GM18907 (cell line): ENCODE data around the gene CPNE5.

Experiments used
- ATAC-seq: cut with Tn5 transposase; IDR thresholded peaks from one replicate; pipeline ENCODE4 v1.9.1; 2021; ENCODE audit warnings: mild to moderate bottlenecking, moderate library complexity; ENCODE audit not compliant: unreplicated experiment

CPNE5 gene

DNA sequence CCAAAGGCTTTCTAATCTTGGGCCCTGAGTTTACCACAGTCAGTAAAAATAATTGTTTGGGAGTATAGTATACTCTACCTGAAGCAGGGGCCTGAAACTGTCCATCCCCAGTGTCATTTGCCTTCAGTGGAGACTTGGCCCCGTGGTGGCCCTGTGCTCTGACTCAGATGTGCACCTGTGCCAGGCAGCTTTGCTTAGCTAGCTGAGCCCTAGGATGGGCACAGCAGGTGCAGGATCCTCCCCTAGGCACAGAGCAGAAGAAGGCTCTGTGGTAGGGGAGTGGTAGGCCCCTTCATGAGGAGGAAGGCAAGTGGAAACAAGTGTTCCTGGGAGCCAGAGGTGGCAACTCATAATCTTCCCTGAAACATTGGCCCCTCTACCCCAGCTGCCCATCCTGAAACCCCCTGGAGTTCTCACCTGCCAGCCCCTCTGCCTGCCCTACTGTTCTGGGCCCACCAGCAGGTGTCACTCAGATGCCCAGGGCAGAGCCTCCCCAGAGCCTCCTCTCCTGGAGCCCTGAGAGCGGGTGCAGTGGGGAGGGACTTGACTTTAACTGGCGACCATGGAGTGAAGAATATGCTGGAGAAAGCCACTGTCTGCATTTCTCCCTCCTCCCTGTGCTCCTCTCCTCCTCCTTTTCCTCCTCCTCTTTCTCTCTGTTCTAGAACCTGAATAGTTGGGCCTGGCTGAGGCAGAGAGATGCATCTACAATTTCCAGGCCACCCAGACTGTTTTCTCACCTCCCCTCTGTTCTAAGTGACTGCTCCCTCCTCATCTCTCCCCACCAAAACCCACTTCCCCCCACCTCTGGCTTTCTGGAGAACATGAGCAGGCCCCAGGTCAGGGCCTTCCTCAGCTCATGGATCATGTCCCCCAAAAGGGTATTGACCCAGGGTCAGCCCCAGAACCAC lies 2.9 kb downstream of the CPNE5 start:
- ATAC-seq: no peak

DNA sequence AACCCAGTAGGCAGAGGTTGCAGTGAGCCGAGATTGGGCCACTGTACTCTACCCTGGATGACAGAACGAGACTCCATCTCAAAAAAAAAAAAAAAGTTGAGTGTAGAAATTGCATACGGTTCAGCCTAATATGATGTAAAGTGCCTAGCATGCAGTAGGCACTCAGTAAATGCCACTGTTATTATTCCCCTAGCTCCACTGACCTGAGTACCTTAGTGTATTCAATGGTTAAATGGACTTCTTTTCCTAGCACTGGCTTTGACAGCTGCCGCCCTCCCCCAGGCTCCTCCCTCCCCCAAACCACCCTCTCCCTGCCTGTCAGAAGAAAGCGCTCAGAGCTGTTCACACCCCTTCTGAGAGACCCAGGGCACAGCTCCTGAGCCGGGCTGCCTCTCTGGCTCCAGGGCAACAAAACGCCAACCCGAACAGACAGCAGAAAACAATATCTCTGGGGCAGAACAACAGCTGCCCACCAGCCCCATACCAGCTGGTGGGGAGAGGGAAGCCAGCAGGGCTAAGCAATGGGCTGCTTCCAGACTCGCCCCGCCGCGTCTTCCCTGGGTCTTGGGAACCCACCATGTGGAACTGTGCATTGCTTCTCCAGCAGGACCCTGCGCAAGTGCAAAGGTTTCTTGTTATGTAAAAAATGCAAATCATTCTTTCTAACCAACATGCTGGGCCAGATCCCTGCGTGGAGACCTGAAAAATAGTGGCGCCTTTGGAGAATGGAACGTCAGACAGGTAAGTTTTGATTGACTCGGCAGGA lies 4.5 kb downstream of the CPNE5 start:
- ATAC-seq: no peak

- no peak for ATAC-seq
Observed at GRCh38 chr6:36833182-36833789, 6.0 kb downstream of the CPNE5 start.

GRCh38 chr6:36832313-36832712 lies 6.9 kb downstream of the CPNE5 start:
- no peak for ATAC-seq

DNA sequence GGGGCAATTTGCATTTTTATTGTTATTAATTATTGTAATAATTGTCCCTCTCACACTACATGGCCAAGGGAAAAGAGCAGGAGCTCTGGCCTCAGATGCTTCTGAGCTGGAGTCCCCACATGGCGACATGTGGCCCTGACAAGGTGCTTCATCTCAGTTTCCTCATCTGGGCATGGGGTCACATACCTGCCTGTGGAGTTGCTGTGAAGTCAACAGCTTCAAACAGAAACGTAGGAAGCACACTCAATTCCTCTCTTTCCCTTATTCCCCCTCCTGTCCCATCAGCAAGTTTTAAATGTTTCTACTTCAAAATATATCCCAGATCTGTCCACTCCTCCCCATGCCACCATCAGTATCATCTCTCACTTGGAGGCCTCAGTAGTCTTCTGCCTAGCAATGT lies 8.7 kb downstream of the CPNE5 start:
- no peak for ATAC-seq

DNA sequence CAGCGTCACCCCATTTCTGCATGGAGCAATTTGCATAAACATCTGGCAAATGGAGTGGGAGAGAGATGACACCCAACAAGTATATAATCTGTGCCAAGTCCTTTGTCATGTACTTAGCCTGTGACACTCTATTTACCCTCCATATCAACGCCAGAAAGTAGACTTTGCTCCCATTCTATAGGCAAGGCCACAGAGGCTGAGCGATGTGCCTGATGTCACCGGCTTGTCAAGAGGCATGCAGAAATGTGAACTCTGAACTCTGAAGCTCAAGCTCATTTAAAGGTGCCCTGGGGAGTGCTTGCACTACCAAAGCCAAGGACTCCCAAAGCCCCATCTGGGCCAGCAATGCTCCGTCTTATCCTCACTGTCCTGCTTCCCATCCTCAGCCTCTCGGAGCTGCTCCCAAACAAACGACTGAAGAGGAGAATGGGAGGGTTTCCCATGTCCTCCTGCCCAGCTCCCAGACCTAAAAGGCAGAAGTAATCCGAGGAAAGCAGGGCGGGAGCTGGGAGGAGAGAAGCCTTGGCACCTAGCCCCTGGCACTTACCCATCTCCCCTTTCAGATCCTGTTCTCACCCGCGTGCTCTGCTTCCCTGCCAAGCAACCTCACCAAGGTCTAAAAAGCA lies 9.2 kb downstream of the CPNE5 start:
- ATAC-seq: no peak

DNA sequence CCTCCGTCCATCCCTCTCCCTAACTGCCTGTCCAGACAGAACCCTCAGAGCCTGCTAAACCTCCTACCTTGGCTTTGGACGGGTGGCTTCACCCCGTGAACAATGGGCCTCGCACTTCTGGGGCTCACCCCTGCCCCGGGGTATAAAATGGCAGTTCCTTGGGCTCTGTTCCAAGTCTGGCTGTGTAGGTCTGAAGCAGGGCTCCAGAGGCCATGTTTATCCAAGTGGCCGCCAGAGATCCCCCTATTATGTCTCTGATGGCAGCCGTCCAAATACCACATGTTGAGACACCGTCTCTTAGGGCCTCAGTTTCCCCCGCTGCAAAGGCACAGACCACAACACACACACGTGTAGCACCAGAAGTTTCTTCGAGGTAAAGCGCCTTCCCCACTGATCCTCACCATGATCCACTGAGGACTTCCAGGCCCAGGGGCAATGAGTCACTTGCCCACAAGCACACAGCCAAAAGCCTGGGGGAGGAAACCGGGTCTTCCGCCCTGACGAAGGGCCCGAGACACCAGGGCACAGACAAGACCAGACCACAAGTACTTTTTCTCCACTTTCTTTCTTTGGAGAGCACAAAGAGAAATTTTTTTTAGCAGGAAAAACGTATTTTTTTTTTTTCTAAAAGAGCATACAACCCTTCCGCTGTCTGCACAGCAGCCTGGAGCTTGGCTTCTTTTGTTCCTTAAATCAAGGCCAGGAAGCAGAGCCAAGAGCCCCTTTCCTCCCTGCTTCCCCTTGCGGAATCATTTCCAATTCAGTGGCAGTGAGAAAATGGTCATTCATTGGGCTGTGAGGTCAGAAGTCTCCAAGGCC lies 11.8 kb downstream of the CPNE5 start:
- no peak for ATAC-seq

- ATAC-seq: no peak
Observed at GRCh38 chr6:36826520-36827227, 12.6 kb downstream of the CPNE5 start.

GRCh38 chr6:36825994-36826393 lies 13.2 kb downstream of the CPNE5 start:
- no peak for ATAC-seq

- no peak for ATAC-seq
Observed at GRCh38 chr6:36825452-36825851, 13.8 kb downstream of the CPNE5 start.

DNA sequence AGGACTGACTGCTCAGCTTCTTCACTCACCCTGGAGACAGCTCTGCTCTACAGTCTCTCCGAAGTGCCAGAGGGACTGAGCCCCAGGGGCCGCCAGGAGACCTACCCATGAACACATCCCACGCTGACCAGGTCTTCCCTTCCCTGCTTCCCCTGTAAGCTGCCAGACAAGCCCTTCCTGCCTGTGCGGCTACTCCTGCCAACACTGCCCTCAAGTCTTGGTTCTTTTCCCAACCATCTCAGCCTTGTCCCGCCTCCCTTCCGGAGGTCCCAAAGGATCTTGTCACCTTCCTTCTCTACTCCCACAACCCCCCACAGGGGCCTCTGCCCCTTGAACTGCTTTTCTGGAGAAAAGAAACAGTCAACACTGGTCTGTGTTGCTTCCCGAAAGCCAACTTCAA lies 15.0 kb downstream of the CPNE5 start:
- ATAC-seq: no peak

DNA sequence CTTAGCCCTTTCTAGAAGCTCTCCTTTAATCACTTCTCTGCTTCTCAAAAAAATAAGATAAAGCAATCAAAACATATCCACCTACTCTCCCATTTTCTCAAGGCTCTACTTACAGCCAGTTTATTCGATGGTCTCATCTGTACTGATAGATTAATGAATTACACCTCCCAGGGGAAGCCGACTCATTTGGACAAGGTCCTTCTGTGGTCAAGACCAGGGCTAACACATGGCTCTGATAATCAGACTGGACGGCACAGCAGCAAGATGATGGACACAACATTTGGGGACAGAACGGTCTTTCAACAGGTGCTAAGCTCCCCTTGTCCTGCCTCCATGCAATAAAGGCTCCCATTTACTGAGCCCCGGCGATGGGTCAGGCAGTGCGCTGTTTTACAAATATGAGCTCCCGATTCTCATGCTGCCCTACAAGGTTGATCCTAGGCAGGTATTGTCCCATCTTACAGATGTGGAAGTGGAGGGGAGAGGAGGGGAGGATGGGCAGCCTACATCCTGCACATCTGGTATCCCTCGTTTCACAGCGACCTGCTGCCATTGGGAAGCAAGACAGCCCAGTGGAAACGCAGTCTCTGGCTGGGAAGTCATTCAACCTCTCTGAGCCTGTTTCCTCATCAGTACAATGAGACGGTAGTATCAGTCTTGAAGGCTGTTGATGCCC lies 15.7 kb downstream of the CPNE5 start:
- no peak for ATAC-seq

GRCh38 chr6:36822506-36823269 lies 16.6 kb downstream of the CPNE5 start:
- no peak for ATAC-seq

DNA sequence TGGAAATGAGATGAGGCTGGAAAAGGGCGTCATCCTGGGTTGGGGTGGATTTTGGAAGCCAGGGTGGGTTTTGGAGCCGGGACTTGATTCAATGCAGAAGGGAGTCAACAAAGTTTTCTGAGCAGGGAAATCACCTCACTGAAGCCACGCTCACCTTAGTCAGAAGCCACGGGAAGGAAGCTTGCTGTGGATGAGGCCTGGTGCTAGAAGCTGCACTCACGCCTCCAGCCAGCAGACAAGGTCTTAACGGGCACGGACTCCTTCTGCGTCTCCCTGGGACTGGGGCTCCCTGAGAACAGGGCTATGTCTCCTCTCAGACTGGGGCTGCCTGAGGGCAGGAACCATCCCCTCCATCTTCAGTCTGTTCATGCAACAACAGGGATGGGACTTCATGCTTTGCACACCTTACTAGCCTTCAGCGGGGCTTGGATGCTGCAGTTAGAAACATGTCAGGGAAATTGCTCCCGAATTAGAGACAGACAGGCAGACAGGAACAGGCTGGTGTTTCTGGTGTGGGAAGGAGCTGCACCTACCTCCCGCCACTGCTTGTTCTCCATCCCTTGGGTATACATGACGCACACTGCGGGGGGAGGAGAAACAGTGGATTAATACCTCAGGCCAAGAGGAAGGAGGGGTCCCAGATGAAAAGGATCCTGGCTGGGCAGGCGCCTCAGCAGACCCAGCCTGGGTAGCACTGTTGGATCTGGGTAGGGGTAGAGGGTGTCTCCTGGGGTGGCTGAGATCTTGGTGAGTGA lies 17.5 kb downstream of the CPNE5 start:
- ATAC-seq: no peak

GRCh38 chr6:36820700-36821580 lies 18.3 kb downstream of the CPNE5 start:
- ATAC-seq: no peak

- no peak for ATAC-seq
Observed at GRCh38 chr6:36818756-36819155, 20.5 kb downstream of the CPNE5 start.

DNA sequence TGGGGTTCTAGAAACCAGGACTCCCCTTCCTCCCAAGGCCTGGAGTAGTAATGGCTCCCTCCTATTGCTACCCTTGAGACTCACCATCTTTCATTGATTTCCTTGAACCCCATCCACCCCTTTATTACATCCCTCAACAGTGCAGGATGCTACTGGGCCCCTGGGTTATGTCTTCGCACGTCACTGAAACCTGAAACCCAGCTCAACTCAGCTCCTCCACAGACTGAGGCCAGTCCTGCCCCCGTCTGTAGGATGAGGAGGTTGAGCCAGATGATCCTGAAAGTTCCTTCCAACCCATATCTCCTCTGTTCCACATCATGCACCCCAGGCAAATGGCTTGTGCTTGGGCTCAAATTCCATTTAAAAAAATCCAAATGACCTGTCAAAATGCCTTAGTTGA lies 21.4 kb downstream of the CPNE5 start:
- no peak for ATAC-seq
